HG03442 (cell line): ENCODE results near the gene TMEM87A.
"Not testable (repeated sequence)": the region's sequence is repeated elsewhere in the genome, so short reads cannot be mapped to it uniquely, and the experiment has no call there.

ENCODE experiments used
- ATAC-seq: cut with Tn5 transposase; IDR thresholded peaks from one replicate; pipeline ENCODE4 v1.9.1; 2021; ENCODE audit warnings: mild to moderate bottlenecking, moderate library complexity; ENCODE audit not compliant: unreplicated experiment

The TMEM87A gene

DNA sequence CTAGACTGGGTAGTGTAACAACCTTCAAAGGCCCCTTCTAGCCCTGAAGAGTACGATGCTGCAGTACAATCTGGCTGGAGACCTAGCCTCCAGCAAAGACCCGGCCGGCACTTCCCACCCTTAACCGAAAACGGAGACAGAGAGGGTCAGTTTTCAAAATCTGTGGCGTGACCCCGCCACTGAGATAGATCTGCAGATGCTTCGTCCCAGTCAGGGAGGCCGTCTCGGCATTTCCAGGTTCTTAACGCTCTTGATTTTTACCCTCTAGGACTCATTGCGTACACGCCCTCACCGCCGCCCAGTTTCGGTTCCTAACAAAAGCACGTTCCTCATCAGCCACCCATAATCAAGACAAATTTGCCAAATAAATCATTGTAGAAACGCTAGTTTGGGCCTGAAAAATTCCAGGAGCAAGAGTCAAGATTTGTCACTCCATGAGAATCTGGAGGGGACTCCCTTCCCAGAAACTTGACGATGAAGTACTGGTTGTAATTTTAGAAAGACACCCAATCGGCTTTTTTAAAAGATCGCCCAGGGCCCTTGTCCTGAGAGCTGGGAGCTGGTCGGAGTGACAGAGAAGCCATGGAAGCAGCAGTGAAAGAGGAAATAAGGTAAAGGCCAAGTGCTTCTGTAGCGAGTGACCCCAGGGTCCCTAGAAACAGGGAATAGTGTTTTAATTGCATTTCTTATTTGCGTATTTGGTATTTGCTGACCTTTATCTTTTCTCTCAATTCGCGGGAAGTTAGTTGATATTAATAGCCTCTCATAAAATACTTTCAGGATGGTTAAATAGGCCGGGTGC is 868 bp upstream of the TMEM87A start:
- peak; percentile 9 for ATAC-seq

DNA sequence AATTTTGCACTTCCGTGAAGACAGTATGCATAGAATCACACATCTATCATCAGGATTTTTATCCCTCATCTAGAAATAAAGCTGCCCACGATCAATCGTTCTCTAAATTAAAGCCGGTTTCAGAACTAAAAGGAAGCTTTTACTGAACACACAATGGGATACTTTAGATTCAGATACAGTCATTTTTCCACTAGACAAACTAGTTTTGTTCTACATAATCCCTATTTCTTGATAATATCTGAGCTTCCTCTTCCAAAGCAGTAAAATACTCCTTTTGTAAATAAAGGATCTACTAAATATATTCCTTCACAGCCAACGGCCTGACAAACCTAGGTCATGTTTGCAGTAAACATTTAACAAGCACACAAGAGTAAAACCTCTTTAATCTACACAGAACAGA is 2.2 kb downstream of the TMEM87A start:
- ATAC-seq = no peak

DNA sequence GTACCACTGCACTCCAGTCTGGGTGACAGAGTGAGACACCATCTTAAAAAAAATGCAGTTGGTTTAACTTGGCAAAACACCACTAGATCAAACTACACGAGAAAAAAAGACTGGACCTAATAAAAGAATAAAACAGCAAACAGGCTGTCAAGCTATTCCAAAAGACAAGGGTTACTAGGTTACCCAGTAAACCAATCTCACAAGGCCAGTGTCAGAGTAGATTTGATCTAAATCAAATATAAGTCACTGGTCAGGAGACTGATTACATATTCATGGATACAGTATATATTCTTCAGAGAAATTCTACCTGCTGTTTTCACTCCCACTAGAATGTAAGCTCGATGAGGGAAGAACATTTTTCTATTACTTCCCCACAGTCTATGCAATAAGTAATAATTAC is 2.7 kb downstream of the TMEM87A start:
- no peak for ATAC-seq

DNA sequence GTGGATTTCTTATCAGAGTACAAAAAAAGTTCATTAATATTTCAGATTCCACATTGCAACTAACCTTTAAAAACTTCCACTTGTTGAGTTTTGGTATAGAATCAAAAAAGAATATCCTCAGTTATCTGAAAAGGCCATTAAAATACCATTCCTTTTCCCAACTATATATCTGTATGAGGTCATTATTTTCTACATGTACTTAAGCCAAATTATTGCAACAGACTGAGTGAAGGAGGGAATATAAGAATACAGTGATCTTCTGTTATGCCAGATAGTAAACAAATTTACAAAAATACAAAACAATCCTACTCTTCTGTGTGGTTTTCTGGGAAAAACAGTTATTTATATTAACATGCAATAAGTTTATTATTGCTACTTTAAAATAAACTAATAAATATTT is 5.9 kb downstream of the TMEM87A start:
- no peak for ATAC-seq

DNA sequence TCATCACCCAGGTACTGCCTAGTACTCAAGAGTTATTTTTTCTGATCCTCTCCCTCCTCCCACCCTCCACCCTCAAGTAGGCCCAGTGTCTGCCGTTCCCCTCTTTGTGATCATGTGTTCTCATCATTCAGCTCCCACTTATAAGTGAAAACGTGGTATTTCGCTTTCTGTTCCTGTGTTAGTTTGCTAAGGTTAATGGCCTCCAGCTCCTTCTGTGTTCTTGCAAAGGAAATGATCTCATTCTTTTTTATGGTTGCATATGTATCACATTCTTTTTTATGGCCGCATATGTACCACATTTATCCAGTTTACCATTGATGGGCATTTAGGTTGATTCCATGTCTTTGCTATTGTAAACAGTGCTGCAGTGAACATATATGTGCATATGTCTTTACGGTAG is 8.4 kb downstream of the TMEM87A start:
- ATAC-seq = no peak

DNA sequence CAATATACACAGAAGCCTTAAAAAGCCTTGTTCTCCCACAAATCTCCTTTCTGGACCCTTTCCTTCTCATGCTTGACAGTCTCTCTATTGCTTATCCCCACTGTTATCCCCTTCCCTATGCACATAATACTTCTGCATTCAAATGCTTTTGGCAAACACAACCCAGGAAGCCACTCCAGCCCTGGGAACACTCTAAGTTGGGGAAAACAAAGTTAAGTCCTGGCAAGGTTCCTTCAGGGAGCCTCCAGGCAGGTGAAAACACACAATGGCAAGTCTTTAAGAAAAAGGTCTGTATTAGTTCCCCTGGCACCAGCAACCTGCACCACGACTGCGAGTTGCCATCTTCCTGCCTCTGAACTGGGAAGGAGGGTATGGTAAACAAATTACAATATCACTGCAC is 19.9 kb downstream of the TMEM87A start:
- no peak for ATAC-seq

DNA sequence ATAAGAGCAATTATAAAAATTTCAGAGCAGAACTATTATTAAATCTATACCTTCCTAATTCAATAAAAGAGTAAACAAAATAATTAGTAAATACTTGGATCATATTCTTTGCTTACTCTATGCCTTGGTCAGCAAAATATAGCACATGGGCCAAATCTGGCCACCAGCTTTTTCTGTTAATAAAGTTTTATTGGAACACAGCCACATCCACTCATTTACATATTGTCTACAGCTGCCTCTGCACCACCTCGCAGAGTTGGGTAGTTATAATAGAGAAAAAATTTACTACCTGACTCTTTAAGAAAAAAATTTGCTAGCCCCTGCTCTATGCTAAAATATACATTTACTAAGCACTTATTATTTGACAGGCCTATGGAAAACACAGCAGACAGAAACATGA is 32.4 kb downstream of the TMEM87A start:
- ATAC-seq = no peak

DNA sequence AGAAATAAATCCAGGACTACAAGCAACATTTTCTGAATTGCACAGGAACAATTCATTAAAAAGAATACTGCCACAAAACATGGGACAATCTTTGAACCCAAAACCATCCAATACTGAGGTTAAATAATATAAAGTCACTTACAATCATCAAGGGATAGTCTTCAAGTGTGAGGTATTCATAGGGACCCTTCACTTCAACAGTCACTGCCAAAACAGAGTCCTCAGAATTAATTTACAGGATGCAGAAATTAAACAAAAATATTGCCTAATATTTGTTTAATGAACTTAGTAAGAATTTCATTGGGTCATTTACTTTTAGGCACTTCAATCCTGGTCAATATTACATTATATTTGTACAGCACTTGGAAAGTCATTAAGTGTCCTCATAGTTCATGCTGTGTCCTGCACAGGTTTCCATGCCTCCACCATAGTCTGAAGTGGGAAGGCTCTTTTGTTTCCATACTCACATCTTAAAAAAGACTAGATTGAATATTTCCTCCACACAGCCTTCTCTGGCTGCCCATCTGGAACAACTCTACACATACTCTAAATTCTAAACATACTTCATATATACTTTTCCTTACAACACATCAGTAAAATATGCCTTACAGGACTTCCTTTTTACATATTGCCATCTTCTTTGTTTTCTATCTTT is 33.6 kb downstream of the TMEM87A start:
- no peak for ATAC-seq

DNA sequence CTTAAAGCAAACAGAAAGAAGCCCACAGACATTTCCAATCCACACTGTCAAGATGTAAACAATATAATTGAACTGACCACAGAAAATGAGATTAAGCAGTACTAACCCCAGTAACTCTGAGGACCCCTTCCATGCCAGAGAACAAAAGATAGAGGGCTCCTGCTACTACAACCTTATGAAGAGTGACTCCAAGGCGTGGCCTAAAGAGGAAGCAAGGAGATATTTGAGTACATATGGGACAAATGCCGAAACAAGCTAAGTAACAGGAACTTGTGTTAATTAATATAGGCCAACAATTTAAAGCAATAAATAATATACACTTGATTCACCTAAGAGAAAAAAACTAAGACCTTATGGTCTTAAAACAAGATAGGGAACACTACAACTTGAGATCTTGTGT is 40.1 kb downstream of the TMEM87A start:
- no peak for ATAC-seq

DNA sequence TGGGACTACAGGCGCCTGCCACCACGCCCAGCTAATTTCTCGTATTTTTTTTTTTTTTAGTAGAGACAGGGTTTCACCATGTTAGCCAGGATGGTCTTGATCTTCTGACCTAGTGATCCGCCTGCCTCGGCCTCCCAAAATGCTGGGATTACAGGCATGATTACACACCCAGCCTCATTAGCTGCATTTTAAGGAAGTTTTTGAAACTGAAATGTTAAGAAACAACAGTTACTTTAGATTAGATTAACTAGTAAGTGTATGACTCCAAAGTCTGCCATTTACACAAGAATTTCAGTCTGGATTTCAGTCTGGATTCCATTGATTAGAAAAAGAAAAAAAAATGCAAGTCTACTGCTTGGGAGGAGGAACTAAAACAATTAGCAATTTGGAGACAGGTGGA is 40.6 kb downstream of the TMEM87A start:
- no peak for ATAC-seq

DNA sequence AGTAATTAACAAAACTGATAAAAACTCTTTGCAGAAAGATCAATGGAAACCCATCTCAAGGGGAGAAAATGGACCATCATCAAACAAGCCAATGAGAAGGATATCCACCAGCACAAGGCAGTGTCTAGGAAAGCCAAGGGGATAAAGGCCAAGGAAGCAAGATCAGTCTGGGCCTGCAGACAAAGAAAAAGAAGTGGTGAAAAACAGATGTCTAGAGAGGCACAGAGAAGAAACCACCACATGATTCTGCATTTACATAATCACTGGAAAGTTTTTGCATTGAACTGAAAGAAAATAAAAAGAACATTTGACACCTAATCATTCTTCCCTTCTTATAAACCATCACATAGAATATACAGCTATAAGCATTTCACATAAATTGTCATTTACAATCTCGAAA is 42.1 kb downstream of the TMEM87A start:
- ATAC-seq = no peak

DNA sequence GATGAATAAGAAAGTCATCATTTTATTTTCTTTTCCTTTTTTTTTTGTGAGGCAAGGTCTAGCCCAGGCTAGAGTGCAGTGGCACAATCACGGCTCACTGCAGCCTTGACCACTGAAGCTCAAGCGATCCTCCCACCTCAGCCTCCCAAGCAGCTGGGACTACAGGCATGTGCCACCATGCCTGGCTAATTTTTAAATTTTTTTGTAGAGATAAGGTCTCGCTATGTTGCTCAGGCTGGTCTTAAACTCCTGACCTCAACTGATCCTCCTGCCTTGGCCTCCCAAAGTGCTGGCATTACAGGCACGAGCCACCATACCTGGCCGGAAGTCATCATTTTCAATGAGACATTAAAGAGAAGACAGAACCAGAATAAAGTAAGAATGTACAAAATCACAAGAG is 44.3 kb downstream of the TMEM87A start:
- not testable (repeated sequence) for ATAC-seq

DNA sequence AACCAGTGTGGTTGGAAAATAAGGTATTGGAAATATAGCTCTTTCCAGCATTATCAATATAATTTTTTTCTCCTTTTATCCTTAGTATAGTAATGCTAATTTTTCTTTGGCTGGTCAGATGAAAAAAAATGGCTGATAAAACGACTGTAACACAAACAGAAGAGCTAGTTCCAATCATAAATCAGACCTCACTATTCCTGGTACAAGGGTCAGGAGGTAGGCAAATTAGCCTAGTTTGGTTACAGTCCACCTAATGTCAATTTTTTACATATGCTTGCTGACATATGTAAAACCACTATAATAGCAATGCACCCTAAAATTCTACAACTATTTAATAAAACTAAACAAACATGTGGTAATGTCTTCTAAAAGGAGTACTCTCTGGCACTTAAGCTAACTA is 45.2 kb downstream of the TMEM87A start:
- ATAC-seq = no peak

DNA sequence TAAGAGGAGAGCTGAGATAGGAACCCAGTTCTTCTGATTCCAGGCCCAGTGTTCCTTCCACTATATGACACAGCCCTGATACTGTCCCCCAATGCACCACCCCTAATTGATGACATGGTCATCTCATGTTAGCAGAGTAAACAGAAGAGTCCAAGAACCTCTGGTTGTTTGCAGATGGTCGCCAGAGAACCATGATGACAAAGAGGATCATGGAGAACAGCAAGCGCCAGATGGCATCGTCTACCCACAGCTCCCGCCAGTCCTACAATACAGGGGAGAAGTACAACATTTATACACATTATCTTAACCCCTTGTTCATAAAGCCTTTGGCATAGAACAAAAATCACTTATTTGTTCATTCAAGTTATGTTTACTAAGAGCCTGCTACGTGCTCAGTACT is 46.6 kb downstream of the TMEM87A start:
- no peak for ATAC-seq

DNA sequence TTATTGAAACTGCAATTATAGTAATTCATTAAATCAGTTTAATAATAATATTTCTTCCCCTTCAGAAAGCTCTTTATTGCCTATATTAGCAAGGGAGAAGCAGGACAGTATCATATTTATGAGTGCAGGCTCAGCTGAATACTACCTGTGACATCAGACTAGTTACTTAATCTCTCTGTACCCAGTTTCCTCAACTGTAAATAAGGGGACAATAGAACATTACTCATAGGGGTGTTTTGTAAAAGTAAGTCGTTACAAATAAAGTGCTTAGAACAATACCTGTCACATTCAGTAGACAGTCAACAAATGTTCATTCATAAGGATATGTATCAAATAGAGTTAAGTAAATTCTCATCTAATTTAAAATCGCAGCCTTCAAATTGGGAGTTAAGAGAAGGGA is 53.0 kb downstream of the TMEM87A start:
- no peak for ATAC-seq

DNA sequence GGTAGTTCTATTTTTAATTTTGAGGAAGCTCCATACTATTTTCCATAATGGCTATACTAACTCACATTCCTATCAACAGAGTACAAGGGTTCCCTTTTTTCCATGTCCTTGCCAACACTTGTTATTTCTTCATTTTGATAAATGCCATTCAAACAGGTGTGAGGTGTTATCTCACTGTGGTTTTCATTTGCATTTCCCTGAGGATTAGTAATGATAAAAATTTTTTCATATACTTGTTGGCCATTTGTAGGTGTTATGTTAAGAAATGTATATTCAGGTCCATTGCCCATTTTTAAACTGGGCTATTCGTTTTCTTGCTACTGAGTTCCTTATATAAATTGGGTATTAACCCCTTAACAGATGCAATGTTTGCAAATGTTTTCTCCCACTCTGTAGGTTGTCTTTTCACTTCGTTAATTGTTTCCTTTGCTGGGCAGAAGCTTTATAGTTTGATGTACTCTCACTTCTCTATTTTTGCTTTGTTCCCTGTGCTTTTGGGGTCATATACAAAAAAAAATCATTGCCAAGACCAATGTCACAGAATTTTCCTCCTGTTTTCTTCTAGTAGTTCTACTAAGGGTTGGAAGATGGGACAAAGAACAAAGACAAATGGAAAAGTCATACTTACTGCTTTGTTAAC is 54.2 kb downstream of the TMEM87A start:
- ATAC-seq = no peak

DNA sequence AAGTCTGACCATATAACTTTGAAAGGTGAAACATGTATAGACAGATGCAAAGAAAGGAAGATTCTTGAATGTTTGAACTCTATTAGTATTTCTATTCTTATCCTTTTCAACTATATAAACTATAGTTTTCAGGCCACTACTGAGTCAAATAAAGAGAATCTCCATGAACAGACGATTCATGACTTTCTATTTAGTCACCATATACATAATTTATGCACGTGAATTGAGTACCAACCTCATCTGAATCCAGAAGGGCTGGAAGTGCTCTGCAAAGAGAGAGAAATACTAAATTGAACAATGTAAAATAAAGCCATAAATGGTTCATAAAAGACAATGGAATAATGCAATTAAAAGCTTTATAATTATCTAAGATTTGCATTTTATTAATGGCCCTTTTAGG is 55.7 kb downstream of the TMEM87A start:
- no peak for ATAC-seq

DNA sequence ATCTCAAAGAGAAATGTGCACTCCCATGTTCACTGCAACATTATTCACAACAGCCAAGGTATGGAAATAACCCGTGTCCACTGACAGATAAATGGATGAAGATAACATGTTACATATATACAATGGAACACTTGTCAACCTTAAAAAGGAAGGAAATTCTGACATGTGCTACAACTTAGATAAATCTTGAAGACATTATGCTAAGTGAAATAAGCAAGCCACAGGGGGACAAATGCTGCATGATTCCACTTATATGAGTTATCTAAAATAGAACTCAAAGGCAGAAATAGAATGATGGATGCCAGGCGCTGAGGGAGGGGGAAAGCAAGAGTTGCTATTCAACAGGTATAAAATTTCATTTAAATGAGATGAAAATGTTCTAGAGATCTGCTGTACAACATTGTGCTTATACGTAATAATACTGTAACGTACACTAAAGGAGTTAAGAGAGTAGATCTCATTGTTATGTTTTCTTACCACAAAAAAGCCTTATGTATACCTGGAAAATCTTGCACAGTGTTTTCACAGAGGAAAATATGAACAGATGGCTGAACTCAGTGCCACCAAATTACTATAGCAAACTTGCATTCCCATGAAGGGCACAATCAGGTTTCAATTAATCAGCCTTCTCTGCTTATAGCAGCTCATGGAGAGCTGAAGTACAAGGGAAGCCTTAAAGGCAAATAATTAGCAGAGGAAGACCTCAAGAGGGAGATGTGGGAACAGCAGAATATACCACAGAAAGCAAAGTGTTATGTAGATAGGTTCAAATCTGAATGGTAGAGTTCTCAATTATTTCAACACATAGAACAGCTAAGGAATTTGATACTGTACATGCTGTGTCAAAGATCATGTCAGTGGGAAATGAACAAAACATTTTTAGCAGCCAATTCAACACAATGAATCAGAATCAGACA is 57.1 kb downstream of the TMEM87A start:
- no peak for ATAC-seq

DNA sequence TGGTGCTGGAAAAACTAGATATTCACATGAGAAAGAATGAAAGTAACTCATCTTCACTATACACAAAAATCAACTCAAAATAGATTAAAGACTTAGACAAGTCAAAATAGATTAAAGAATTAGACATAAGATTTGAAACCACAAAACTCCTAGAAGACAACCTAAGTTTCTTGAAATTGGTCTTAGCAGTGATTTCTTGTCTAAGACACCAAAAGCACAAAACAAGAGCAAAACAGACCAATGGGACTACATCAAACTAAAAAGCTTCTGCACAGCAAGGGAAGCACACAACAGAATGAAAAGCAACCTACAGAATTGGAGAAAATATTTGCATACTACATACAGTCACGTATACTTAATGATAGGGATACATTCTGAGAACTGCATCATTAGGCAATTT is 58.6 kb downstream of the TMEM87A start:
- ATAC-seq = no peak

DNA sequence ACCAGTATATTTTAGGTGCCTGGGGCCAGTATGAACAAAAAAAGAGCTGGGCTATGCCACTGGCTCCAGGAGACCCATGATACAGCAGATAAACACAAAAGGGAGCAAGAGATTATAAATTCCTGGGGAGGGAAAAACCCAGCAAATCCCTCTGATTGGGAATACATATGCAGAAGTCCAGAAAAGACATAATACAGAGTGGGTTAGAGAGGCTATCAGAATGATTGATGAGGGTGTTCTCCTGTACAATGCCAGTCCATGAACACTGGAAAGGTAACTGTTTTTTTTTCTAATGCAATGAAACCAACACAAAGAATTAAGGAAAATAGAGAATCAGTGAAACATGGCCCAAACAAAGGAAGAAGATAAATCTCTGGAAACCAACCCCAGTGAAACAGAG is 59.7 kb downstream of the TMEM87A start:
- ATAC-seq = no peak

DNA sequence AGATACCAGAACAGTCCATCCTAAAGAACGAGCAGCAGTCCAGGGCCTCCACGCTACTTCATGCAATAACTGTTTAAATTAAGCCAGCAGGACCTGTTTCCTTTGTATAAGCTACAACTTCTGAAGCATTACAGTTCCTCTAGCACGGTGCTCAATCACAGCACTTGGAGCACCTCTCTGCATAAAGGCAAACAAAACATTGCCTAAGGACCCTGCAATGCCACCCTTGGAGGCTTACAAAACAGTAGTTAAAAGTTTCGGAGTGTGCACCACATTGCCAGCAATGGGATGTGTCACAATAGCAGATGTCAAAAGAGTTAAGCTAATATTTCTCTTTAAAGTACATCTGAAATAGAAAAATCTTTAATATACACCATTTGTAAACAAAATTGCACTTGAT is 62.5 kb downstream of the TMEM87A start:
- no peak for ATAC-seq
